HG03442 (cell line): ENCODE measurements around the gene PHF19.

Experiments
- ATAC-seq: cut with Tn5 transposase; IDR thresholded peaks from one replicate; pipeline ENCODE4 v1.9.1; 2021; ENCODE audit warnings: mild to moderate bottlenecking, moderate library complexity; ENCODE audit not compliant: unreplicated experiment

PHF19 gene

DNA sequence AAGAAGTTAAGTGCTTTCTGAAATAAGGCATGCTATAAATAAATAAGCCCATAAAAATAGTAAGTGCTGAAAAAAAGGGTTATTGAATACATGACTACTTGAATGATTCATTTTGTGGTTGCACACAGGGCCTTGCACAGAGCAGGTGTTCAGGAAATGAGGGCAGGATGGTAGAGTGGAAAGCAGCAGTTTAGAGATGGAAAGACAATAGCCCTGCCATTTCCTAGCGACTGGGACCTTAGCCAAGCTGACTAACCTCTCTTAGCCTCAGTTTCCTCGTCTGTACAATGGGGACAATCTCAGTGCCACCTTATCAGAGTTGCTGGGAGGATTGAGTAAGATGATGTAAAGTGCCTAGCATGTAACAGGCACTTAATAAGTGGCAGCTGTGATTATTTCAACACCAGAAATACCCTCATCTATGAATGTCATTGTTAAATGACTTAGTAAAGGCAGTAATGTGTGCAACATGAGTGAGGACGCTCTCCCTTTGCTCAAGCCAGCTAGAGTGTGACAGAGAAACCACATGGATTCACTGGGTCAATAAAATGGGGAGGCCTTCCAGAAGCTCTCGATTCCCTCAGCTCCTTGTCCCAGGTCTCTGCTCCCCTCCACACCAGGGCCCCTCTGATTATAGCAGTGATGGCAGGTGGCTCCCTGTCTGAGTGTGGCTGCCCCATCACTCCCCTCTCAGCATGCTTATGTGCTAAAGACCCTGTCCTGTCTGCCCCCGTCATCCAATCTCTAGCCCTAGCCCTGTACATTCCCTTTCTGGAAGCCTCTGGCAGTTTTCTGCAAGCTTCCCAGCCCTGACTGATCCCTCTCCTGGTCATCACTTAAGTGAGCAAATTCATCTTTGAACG, 16.0 kb upstream of the PHF19 start:
- peak; percentile 60 for ATAC-seq

DNA sequence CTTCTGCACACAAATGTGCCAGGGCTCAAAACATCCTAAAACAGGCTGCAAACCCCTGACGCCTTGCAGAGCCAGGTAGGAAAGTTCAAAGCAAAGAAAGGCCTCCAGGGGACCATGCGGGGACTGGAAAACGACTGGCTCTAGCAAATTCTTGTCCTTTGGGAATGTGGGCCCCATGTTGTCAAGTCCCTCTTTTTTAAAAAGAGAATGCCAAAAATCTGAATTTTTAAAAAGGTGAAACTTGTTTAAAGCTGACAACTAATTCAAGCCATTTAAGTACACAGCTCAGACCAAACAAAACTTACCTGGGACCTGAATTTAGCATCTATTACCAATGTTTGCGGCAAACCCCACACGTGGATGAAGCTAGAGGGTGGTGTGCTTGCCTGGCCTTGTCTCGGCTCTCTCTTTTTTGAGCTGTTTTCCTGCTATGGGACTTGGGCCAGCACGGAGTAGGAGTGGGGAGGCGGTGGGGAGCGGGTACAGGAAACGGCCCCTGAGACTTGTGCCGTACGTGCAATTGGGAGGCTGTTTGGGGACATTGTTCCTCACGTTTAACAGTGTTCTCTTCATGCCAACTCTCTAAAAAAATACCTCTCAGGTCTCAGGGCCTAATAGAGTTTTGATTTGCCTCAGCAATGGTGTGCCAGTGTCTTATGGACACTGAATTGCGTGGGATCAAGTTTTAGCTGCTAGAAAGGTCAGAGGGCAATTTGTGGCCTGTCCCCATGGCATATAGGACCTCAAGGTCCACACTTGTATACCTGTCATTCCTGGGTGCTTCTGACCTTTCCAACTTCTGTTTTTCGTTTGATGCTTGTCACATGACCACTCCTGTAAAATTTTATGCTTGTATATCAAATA, 15.1 kb upstream of the PHF19 start:
- peak; percentile 35 for ATAC-seq

DNA sequence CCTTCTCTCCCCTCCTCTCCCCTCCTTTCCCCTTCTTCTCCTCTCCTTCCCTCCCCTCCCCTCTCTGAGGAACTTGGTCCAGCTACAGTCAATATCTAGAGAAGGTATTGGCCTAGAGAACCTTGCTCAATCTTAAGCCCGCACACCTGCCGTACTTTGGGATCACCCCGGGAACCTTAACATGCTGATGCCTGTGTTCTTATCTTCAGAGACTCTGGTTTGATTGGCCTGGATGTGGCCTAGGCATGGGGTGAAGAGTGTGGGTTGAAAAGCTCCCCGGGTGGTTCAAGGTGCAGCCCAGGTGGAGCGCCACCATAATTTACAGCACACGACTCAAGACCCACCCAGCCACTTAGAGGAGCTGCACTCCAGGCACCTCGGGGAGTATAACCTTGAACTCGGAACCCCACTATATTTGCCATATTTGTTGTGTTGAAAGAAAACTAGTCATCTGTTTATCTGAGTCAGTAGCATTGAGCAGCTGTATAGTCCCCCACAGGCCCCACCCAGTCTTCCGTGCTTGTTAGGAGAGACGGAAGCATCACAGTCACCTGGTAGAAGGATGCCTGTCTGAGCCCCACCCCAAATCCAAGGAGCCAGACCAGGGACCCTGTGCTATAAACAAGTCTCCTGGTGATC, 14.4 kb upstream of the PHF19 start:
- no peak for ATAC-seq

DNA sequence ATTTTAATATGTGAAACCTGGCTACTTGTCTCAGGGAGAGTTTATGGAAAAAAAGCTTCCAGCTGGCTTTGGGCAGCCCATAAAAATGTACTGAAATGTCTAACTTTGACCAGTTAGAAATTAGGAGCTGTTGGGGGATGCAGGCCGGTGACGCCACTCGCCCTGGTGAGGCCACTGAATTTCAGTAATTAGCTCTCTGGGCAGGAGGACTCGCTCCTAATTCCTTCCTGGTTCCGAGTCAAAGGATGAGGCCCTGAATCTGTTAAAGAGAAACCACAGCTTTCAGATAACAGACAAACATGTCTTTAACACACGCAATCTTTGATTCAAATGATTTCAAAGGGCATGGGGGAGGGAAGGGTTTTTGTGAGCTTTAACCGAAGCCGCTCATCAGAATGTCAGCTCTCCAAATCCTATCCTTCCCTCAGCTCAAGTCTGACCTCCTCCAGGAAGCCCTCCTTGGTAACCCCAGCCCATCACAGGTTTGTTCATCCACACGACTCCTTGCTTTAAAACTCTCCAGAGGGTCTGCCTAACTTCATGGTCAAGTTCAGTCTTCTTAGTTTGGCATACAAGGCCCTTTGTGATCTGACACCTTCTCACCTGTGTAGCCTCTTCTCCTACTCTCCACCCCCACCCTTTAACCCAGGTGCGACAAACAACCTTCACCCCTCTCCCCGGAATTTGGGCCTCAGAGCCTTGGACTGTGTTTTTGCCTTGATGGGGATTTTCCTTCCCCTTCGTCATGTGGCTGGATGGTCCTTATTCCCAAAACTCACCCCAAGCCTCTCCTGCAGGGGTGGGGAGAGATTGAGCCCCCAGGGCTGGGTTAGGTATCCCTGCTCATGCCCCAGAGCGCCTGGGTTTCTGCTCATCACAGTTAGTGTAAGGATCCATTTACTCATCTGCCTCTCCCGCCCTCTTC, 13.6 kb upstream of the PHF19 start:
- ATAC-seq: no peak

DNA sequence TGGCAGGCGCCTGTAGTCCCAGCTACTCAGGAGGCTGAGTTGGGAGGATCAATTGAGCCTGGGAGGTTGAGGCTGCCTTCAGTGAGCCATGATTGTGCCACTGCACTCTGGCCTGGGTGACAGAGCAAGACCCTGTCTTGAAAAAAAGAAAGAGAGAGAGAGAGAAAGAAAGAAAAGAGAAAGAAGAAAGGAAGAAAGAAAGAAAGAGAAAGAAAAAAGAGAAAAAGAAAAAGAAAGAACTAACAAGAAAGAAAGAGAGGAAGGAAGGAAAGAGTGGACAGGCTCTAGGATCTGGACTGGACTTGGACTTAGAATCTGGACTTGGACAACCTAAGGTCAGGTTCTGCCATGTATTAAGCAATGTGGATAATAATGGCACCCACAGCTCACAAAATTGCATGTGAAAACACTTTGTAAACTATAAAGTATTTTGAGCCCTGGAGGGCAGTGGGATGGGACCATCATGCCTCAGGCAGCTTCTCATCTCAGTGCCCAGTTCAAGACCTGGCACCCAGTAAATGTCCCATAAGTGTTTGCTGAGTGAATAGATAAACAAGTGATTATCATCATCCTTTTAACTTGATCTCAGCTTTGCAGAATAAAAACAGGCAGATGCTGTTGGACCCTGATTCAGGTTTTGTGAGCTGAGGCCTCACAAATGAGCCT, 12.8 kb upstream of the PHF19 start:
- ATAC-seq: no peak

DNA sequence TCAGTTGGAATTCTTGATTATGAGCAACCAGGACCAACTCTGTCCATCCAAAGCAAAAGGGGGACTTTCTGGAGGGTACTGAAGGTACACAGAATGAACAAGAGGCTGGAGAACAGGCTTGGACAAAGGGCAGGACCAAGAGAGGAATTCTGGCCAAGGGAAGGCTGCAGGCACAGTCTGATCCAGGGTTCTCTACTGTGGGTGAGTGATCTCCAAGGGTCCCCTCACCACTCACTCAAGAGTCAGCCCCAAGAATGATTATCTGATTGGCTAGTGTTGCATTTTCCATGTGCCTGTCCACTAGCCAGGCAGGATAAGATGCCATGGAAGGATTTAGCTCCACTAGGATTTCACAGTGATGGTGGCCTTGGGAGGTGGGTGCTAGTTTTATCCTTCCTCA, 11.6 kb upstream of the PHF19 start:
- ATAC-seq: no peak

DNA sequence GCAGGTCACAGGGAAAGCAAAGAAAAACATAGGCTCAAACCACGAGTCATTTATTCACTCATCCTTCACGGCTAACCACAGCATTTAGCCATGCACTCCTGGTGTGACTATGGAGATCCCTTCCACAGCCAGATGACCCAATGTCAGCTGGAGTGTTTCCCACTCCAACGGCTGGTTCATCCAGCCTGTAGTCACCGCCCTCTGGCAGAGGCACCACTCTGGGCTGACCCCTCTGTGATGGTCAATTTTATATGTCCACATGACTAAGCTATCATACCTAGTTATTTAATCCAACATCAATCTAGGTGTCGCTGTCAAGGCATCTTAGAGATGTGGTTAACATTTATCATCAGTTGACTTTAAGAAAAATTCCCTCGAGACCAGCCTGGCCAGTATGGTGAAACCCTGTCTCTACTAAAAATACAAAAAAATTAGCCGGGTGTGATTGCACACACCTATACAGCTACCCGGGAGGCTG, 9.5 kb upstream of the PHF19 start:
- ATAC-seq: no peak

DNA sequence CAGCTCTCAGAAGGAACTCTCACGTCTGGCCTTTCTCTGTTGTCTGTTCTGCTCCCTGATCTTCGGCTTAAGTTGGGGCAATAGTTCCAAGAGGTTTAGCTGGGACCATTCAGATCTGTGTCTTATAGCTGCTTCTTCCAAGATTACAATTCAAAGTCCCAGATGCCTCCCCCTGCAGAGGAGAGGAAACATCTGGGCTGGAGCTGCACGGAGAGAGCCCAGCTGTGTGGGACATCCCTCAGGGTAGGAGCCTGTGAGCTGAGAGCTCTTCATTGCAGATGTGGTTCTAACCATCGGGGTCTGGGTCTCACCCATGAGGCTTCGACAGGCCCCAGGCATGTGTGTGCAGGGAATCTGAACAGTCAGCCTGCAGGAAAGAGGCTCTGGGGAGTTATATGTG, 9.0 kb upstream of the PHF19 start:
- ATAC-seq: no peak

DNA sequence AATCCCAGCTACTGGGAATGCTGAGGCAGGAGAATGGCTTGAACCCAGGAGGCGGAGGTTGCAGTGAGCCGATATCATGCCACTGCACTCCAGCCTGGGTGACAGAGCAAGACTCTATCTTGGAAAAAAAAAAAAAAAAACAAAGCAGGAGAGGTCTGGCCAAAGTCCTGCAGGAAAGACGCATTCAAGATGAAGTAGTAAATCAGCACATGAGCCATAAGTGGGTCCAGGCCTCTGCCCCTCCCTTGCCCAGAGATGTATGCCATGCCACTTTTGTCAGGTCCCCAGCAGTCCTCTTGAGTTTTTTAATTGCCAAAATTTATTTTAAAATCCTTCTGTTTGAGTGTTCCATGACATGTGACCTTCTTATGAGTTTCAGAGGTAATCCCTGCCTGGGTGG, 8.5 kb upstream of the PHF19 start:
- no peak for ATAC-seq

DNA sequence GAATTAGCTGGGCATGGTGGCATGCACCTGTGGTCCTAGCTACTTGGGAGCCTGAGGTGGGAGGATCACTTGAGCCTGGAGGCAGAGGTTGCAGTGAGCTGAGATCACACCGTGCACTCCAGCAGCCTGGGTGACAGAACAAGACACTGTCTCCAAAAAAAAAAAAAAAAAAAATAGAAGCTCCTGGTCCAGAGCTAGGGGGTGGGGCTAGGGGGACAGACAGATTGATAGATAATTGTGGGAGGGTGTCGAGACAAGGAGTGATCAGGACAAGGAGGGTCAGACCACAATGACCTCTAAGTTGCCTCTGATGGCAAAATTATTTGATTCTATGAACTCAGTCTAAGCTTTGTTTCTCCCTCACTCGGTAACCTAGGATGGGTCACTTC, 6.6 kb upstream of the PHF19 start:
- no peak for ATAC-seq

DNA sequence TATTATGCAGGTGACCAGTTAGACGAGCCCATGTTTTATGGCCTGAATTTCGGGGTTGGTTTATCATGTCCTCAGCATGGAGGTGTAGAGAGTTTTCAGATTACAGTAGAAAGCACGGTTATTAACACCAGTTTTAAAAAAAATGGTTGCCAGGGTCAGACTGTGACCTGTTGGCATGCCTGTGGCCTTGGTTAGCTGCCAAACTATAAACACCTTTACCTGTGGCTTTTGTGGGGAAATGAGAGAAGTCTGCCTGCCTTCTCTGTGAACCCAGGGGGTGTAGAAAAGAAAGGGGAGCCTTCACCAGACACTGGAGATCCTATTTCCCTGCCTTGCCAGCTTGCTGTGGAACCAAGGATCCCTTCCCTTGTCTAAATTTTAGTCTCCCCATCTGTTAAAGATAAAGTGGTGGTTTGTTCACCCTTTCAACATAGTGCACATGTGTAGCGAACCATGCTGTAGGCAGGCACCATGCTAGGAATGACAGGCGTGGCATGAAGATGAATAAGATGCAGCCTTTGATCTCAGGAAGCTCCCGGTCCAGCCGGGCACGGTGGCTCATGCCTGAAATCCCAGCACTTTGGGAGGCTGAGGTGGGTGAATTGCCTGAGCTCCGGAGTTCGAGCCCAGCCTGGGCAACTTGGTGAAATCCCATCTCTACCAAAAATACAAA, 6.1 kb upstream of the PHF19 start:
- no peak for ATAC-seq

DNA sequence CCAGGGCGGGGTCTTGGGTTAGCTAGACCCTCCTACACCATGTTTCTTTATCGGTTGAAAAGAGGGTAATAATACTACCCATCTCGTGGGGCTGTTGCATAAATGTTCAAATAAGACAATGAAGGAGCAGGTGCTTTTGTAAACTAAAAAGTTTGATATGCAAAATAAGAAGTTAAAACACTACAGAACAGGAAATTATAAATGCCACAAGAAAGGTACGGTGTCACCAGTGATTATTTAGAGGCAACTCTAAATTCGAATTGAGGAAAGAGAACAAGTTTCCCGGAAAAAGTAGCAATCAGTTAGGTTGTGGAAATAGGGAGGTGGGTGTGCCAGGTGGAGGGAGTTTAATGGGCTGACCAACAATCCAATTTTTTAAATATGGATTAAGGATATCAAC, 2.5 kb upstream of the PHF19 start:
- ATAC-seq: no peak

DNA sequence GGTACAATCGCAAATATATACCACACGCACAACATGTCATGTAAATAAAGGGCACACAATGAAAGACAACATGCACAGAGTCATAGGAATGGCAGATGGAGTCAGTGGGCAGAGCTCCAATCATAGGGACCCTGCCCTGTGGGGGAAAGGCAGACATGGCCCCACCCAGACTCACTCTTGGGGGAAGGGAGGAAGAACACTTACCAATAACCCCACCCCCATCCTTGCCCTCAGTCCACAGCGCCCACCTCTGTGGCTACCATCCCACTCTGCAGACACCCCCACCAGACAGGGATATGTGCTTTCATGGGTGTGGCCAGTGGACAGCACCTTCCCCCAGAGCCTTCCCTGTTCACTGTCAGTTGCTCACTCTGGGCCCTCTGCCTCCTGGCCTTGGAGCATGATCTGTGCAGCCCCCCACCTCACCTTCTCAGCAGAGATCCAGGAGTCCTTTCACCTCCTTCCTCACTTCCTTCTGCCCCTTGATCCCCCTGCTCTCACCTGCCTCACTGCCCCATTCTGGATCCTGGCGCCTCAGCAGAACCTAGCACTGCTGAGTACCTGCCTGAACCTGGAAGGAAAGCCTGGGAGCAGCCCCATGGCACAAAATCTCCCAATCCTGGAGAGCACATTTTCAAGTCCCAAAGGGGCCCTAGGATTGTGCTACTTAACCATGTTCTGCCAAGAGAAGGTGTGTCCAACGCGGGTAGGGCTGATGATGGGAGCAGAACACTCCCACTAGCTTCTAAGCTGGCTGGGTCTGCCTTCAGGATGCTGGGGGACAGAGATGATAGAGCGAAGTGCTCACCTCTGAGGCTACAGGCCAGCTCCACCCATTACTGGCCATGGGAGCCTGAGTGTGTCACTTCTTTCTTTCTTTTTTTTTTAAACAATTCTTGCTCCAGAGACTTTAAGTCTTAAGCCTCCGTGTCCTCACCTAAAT, 1.5 kb upstream of the PHF19 start:
- ATAC-seq: no peak

DNA sequence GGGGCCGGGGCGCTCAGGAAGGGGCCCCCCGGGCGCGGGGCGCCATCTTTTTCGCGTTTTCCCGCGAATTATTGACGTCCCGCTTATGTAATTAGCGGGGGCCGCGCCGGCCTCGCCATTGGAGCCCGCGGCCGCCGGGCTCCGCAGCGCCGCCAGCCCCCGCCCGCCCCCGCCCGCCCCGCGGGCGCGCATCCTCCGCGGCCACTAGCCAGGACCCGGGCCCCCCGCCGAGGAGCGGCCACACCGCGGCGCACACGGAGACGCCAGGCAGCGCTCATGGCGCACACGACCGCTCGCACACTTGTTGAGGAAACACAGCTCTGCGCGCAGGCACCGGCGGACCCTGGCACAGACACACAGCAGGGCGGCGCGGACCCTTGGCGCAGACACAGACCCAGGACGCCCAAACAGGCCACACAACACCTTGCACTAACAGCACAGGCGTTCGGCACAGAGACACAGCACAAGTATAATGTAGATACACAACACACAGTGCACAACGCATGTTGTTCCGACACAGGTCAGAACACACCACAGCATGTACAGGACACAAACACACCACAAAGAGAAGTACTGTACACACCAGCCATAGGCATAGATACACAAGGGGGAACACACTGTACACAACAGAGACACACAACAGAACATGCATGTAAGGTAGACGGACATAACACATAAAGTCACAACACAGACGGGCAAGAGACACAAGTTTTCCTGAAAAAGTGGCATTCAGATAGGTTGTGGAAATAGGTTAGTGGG, 467 bp upstream of the PHF19 start:
- ATAC-seq: peak; percentile 40

DNA sequence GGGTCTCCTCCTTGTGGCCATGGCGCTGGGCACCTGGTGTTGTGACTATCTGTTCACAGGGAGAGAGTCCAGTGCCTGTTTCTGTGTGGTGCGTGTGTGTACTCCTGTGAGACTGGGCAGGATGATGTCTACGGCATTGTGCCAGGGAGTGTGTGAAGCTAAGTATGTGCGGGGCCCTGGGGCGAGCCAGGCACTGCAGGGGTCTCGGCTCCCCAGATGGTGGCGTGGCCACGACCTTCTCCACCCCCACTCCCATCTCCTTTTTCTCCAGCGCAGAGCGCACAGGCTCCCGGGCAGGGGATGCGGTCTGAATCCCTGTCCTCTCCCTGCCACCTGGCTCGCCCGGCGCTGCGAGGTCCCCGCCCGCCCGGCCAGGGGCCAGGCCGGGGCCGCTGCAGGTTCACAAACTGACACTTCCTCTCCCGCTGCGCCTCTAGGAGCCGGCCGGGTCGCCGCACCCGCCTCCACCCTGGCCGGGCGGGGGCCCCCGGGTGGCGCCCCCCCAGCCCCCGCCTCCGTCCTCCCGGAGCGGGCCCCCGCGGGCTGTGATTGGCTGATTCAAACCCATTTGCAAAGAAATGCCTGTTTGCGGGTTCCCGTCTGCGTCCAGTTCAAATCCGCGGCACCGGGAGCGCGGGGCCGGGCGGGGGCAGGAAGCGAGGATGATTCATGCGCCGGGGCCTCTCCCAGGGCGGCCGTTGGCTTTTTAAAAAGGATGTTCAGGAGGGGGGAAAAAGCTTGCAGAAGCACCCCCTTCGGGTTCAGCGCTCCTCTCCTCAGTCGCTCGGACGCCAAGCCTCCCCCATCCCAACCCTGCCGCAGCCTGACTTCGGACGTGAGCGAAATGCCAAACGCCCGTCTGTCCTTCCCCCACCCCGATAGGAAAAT, 790 bp downstream of the PHF19 start:
- peak; percentile 56 for ATAC-seq

DNA sequence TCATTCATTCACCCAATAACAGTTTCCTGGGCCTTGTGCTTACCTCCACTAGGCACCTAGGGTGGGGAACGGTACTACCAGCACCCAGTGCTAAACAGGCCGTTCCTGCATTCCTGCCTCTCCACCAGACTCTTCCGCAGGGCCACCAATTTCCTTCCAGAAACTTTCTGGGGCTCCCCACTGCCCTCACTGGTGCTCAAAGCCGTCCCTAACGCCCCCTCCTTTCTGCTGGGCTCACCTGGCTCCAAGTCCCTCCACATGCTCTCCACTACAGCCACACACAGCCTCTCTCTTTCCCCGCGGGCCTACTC, 1.4 kb downstream of the PHF19 start:
- ATAC-seq: no peak

DNA sequence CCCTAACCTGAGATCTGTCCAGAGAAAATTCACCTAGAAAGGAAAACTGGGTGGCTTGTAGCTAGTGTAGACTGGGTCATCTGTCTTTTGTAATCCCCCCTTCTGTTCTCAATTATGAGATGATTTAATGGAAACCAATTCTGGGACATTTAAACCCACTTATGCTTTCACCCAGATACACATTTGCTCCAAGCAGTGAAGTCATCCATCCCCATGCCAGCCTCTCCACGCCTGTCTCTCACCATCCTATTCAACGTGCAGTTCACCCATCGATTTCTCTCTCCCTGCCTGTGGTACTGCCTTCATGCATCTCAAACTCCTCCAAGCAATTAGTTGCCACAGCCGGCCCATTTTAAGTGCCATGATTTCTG, 1.8 kb downstream of the PHF19 start:
- no peak for ATAC-seq
